Tongue (tissue), 2 donors: ENCODE data around the gene ANKRD13A. TPM values are rescaled to one million over a fixed set of nuclear protein-coding genes. Genes with fewer than 3 reads are reported as not detected.
"Not testable (repeated sequence)": the region's sequence is repeated elsewhere in the genome, so short reads cannot be mapped to it uniquely, and the experiment has no call there.

Experiments
- DNase-seq: peaks from one replicate; pipeline ENCODE4 v3.0.0-alpha.2; 2015
- total RNA-seq: library from RNA; depleted of rRNA; stranded (reverse); fragments of >200 nt; gene quantifications from one replicate; pipeline ENCODE4 v1.2.3, GENCODE V29; 2014

Gene ANKRD13A
- total RNA-seq, 1 donor from 2014 or later, result 46.5 TPM

GRCh38 chr12:110008681-110009398 lies 9.6 kb downstream of the ANKRD13A start:
- not testable (repeated sequence) for DNase-seq

GRCh38 chr12:110010853-110011723 lies 11.9 kb downstream of the ANKRD13A start:
- DNase-seq, result no peak

- DNase-seq, result no peak
Measured at GRCh38 chr12:110012137-110012536, 12.9 kb downstream of the ANKRD13A start.

- DNase-seq, result no peak
Measured at GRCh38 chr12:110012659-110013058, 13.4 kb downstream of the ANKRD13A start.

DNA sequence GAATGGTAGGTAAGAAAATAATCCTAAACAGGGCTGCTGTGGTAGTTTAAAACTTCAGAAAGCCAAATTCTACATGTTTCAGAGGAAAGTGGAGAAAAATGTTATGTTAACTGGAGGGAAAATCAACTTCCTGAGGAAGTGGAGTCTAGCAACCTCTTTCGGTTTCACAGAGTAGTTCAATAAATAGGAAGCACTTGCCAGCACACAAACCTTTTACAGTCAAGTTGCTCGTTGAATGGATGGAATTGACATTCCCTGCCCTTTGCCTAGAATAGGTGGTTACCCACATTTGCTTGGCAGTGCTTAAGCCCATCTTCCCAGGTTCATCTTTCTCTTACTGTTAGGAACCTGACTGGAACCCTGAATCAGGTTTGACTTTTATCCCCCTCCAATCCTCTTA lies 15.9 kb downstream of the ANKRD13A start:
- no peak for DNase-seq

DNA sequence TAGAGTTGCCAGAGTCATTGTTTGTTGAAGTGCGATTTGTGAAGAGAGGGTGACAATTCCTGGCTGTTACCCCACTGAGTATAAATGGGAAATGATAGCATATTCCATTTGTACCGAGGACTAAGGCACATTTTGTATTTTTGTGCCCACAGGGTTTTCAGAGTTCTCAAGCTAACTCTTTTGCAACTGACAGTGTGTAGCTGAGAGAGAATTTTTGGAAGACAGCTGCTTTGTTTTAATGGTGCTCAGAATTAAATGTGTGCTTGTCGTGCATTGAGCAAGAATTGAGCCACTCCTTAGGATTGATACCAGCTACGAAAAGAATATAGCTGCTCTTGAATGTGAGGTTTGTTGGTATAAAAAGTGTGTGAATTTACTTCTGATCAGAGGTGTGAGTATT lies 21.7 kb downstream of the ANKRD13A start:
- DNase-seq, result no peak

DNA sequence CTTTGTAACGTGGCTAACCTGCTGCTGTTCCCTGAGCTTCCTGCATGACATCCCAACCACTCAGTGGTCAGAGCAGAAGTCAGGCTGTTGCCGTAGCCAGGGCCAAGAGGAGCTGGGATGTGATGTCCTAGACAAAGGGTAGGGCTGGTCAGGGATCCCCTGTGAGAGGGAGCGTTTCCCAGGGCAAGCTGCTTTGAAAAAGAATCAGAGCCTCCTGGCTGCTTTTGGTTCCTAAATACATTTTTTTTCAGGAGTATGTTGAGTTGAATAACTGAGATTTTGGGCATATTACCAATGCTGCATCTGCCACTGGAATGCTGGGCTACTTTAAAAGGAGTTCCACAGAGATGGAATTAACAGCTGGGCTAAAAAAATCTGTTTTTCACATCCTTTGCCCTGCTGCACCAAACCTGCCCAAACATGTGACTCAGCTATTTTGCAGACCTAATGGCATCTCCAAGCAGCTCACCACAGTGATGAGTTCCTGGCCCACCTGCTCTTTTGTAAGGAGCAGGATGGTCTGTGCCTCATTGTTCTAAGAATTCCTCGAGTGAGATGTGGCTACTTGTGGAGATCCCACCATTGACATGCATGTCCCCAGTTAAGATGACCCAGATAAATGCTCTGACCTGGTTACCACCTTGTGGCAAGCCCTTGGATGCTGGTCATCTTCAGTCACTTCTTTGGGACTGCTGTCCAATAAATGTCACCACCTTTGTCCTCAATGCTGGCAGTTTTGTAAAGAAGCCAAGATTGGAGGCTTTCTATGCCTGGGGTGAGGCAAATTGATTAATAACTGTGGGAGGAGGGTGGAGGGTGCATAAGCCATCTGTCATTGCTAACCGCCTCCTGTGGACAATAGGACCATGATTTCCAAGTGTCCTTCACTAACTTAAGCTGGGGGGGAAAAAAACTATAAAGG lies 24.1 kb downstream of the ANKRD13A start:
- DNase-seq, result peak; percentile 89

DNA sequence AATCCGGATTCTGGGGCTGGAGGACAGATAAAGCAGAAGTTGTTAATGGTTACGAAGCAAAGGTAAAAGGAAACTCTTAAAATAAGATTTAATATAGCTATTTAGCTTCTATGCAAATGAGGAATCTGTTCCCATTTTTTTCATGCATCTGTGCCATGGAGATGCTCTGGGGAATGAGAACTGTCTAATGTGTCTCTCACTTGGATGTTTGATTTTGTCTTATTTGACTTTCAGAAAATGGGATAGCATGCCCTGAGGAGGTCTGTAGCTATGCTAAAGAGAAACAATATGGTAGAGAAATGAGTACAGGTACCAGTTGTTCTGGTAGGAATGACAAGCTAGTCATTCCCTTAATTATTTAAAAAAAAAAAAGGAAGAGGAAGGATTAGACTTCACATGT lies 24.8 kb downstream of the ANKRD13A start:
- DNase-seq, result peak; percentile 15

DNA sequence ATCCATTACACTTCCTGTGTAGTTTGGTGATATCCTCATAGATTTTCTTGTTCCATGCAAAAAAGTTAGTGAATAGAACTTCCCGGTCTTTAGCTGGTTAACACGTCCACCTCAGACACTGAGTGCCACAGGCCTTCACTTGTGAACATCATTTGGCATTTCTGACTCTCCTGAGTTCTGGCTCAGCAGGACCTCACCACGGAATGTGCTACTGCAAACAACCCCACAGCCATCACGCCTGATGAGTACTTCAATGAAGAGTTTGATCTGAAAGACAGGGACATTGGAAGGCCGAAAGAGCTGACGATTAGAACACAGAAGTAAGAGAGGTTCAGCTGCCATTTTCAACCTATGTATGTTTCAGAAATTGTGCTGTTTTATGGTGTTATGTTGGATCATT lies 29.1 kb downstream of the ANKRD13A start:
- DNase-seq, result no peak

DNA sequence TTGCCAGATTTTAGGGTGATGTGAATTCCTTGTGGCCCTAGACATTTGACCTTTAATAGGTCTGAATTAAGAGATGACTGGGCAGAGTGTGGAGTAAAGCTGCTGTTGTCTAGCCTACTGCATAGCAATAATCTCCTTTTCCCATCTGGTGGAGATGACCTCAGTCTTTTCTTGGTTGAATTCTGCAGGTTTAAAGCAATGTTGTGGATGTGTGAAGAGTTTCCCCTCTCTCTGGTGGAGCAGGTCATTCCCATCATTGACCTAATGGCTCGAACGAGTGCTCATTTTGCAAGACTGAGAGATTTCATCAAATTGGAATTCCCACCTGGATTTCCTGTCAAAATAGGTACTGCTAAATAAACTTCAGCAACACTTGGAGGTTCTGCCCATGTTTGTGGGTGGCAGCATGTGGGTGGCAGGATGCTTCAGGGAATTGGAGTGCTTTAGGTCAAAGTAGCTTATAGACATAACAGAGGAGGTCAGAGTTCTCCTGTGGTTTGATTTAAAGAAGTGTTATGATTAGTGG lies 30.1 kb downstream of the ANKRD13A start:
- no peak for DNase-seq

- no peak for DNase-seq
Measured at GRCh38 chr12:110033888-110034287, 34.7 kb downstream of the ANKRD13A start.

GRCh38 chr12:110035534-110036104 lies 36.4 kb downstream of the ANKRD13A start:
- DNase-seq, result no peak

DNA sequence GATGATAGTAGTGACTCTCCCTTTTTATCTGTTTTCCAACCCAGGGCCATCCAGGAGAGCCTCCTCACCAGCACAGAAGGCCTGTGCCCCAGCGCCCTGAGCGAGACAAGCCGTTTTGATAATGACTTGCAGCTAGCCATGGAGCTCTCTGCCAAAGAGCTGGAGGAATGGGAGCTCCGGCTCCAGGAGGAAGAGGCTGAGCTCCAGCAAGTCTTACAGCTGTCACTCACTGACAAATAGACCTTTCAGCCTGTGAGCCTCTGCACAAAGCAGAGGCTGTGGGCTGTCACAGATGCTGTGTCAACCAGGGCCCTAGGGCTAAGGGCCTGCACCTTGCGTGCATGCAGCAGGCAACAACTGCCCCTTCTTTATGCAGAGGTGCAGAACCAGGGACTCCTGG lies 38.1 kb downstream of the ANKRD13A start:
- no peak for DNase-seq

- DNase-seq, result no peak
Measured at GRCh38 chr12:110038741-110039084, 39.5 kb downstream of the ANKRD13A start.

DNA sequence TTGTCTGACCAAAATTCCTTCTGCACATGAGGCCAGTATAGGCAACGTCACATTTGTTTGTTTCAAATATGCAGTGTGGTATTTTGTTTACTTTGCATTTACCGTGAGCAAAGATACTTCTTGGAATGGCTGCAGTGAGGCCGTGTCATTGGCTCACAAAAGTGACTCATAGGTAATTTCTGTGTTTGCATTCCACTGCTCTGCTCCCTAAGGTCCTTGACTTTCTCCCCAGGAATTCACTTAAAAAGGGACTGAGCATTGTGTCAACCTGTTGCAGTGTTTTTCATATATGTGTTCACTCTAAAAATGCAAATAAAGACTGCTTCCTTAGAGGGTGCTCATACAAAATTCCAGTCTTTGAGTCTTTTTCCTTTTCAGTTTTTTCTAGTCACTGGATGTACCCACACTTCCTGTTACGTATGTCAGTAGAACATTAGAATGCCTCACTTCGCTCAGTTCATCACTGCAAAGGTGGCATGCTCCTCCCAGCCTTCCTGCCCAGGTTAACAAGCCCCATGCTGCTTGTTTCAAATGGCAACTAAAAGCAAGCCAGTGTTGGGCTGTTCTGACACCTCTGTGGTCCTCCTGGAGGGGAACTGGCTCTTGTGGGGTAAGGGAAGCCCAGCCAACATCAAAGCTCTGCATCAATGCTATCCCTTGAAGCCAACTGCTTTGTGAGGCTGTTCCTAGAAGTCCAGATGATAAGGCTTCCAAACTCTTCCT lies 40.0 kb downstream of the ANKRD13A start:
- DNase-seq, result peak; percentile 56

- peak; percentile 56 for DNase-seq
Measured at GRCh38 chr12:110042264-110042663, 43.0 kb downstream of the ANKRD13A start.

- DNase-seq, result no peak
Measured at GRCh38 chr12:110046451-110047187, 47.4 kb downstream of the ANKRD13A start.

- DNase-seq, result no peak
Measured at GRCh38 chr12:110047297-110047940, 48.2 kb downstream of the ANKRD13A start.

GRCh38 chr12:110048242-110049027 lies 49.2 kb downstream of the ANKRD13A start, which contains the start of gene C12orf76:
Gene C12orf76 (minus strand): TSS chr12:110048522. CDS start chr12:110048495, 27 bp downstream.
- DNase-seq, result peak; percentile 98
